Stimulated activated CD8-positive, alpha-beta memory T cell treated with anti-CD3 and anti-CD28 coated beads, Interleukin-4, amount 100 ng/mL, for 4 hours (primary cell): ENCODE results near the gene MARK1.
"Not testable (repeated sequence)": the region's sequence is repeated elsewhere in the genome, so short reads cannot be mapped to it uniquely, and the experiment has no call there.

Experiments used
- DNase-seq, 2 donors: peaks; one replicate each; pipeline ENCODE4 v3.0.0-alpha.2; 2020; ENCODE audit warnings: low read depth in 2 of 2, low spot score in 1 of 2

The MARK1 gene

DNA sequence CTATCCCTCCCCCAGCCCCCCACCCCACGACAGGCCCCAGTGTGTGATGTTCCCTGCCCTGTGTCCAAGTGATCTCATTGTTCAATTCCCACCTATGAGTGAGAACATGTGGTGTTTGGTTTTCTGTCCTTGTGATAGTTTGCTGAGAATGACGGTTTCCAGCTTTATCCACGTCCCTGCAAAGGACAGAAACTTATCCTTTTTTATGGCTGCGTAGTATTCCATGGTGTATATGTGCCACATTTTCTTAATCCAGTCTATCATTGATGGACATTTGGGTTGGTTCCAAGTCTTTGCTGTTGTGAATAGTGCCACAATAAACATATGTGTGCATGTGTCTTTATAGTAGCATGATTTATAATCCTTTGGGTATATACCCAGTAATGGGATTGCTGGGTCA, 77.7 kb downstream of the MARK1 start:
- not testable (repeated sequence) for DNase-seq

DNA sequence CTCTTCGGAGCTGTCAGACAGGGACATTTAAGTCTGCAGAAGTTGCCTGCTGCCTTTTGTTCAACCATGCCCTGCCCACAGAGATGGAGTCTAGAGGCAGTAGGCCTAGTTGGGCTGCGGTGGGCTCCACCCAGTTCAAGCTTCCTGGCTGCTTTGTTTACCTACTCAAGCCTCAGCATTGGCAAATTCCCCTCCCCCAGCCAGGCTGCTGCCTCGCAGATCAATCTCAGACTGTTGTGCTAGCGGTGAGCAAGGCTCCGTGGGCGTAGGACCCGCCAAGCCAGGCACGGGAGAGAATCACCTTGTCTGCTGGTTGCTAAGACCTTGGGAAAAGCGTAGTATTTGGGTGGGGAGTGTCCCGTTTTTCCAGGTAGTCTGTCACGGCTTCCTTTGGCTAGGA, 83.2 kb downstream of the MARK1 start:
- not testable (repeated sequence) for DNase-seq

- DNase-seq: no peak
These were observed 88.9 kb downstream of the MARK1 start for GRCh38 chr1:220616836-220617235.

- no peak for DNase-seq
These were observed 100.5 kb downstream of the MARK1 start for GRCh38 chr1:220628431-220628830.

DNA sequence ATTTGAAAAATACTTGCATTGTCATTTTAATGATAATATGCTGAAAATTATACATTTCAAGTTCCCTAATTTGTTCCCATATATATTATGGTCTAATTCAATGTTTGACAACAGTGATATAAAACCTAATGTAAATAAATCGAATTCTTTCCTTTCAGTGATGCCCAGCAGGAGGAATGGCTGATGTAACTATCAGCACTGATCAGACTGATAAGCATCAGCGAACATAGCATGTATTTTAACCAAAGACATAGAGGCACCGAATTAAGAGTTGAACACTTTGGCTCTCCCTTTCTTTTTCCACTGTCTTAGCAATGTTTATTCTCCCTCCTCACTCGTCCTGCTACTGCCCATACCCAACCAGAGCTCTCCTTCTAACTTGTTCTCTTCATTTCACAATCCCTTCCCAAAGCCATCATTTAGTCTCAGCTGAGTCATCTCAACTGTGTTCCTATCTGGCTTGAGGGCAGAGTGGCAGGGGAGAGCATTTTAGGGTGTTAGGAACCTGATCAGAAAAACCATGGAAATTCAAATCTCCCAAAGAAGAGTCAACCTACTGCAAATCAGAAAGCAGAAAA, 103.4 kb downstream of the MARK1 start:
- DNase-seq: no peak

- DNase-seq: no peak
These were observed 109.8 kb downstream of the MARK1 start for GRCh38 chr1:220637759-220638158.

DNA sequence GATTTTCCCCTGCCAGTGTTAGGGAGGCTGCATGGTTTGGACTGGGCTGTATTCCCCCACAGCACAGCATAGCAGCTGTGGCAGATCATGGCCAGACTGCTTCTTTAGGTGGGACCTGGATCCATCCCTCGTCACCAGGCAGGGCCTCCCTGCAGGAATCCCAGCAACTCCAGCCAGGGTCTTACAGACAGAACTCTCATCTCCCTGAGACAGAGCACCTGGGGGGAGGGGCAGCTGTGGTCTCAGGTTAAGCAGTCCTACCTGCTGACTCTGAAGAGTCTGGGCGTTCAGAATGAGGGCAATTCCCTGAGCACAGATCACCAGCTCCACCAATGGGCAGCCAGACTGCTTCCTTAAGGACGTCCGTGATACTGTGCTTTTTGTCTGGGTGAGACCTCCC, 114.3 kb downstream of the MARK1 start:
- DNase-seq: no peak

DNA sequence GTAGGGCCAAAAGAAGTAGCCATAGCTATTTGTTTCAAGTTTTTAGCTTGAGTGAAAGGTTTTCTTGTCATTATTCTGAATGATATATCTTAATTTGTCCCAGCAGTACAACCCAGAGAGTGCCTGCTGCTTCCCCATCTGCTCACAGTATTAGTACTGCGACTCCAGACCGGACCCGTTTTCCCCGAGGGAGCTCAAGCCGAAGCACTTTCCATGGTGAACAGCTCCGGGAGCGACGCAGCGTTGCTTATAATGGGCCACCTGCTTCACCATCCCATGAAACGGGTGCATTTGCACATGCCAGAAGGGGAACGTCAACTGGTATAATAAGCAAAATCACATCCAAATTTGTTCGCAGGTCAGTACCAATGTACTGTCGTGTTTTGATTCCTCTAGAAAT, 125.1 kb downstream of the MARK1 start:
- DNase-seq: no peak

- no peak for DNase-seq
These were observed 127.6 kb downstream of the MARK1 start for GRCh38 chr1:220655509-220655908.

GRCh38 chr1:220655961-220656740, 128.2 kb downstream of the MARK1 start:
- no peak for DNase-seq

DNA sequence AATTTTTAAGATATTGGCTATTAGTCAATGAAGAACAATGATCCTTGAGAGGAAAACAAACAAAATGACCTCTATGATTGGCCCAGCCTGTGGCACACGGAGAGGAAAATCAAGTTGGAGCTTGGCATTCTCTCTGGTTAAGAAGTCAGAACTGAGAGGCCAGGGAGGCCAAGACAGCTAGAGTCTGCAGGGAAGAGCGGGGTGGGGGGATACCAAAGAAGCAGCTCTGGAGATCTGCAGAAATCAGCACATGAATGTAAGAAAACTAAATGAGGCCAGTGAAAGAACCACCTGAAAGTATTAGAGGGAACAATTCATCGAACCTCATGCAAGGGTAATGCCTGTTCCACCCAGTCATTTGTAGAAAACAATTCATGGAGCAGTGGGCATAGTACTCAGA, 138.4 kb downstream of the MARK1 start:
- DNase-seq: no peak

DNA sequence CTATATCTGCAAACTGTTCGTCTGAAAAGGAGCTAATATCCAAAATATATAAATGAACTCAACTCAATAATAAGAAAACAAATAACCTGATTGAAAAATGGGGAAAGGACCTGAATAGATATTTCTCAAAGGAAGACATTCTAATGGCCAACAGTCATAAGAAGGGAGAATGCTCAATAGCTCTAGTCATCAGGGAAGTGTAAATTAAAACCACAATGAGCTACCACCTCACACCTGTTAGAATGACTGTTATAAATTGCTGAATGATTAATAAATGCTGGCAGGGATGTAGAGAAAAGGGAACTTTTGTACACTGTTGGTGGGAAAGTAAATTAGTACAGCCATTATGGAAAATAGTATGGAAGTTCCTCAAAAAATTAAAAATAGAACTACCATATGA, 141.1 kb downstream of the MARK1 start:
- DNase-seq: no peak

GRCh38 chr1:220670365-220670764, 142.4 kb downstream of the MARK1 start:
- DNase-seq: no peak

- DNase-seq: no peak
These were observed 146.0 kb downstream of the MARK1 start for GRCh38 chr1:220673921-220674320.

- DNase-seq: no peak
These were observed 149.3 kb downstream of the MARK1 start for GRCh38 chr1:220677251-220677650.

DNA sequence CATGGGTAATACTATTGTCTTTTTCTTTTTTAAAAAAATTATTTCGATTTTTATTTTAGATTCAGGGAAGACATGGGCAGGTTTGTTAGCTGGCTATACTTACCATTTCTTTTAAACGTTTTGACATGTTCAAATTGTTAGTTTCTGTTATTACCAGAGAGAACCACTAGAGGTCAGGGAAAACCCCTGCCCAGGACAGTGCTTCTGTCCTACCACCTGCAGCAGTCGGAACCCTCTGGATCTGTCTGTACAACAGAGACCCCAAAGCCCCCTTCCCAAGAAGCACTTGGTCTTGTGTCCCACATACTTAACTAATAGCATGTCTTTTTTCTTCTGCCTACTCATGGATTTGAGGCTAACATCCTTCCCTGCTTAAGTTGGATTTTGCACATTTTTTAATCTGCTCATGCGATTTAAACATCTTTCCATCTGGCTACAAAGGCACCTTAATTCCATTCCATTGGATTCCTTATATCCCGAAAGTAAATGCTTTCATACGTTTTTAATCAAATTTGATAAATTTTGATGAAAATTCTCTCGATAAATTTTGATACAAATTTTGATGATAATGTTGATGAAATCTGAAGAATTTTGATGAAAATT, 152.2 kb downstream of the MARK1 start:
- DNase-seq: no peak

DNA sequence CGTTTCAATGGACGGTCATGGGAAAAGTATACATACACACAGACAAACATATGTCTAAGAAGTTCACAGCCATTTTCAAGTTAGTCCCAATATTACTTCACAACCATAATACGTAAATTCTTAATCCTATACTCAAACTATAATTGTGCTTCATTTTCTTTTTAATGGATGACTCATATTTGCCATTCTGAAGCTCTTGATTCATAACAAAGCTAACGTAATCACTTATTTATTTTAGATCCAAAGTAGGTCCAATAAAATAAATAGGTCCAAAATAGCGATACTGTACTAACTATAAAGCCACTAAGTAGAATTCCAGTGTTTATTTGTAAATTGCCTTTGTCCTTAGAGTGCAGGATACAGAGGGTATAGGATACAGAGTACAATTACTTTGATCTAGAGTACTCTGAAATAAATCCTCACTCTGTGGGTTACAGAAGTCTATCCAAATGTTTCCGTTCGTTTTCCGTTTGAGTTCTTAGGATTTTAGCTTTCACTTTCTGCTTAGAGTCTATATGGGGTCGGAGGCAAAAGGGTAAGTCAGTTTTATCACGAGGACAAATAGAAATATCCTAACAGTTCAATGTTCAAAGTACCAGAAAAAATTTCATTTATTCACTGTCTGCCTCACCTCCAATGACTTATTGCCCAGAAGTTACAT, 153.4 kb downstream of the MARK1 start:
- no peak for DNase-seq

DNA sequence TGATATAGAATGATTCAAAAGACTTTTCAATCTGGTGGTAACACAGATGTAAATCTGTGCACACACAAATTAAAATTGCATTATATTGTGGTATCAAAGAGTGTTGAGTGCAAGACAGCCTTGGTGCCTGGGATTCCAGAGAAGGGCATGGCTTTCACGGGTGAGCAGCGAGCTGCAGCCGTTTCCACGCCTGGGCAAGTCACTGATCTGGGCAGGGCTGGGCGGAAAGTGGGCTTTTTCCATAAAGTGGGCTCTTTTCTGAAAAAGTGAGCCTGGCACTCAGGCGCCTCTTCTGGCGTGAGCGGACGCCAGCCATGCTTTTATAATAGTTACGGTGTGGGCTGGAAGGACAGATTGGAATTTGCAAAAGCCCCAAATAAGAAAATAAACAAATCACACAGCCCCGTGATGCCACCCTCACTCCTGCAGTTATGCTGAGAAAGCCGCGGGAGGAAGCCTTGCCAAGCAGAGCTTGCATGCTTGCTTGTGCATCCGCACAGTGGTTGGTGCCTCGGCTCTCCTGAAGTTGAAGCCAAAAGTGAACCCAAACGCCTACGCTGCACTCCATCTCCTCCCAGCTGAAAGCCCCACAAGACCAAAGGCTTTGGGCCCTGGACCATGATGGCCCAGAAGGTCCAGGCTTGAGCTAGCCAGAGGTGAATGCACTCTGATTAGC, 155.1 kb downstream of the MARK1 start:
- DNase-seq: no peak

DNA sequence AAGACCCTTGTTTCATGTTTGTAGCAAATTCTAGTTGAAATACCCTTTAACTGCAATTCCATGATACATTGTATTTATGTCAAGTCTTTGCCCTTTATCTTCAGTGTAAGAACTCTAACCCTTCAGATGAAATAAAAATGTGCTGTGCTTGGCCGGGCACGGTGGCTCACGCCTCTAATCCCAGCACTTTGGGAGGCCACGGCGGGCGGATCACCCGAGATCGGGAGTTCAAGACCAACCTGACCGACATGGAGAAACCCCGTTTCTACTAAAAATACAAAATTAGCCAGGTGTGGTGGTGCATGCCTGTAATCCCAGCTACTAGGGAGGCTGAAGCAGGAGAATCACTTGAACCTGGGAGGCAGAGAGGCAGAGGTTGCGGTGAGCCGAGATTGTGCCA, 155.8 kb downstream of the MARK1 start:
- not testable (repeated sequence) for DNase-seq

- DNase-seq: no peak
These were observed 157.0 kb downstream of the MARK1 start for GRCh38 chr1:220684890-220685289.

DNA sequence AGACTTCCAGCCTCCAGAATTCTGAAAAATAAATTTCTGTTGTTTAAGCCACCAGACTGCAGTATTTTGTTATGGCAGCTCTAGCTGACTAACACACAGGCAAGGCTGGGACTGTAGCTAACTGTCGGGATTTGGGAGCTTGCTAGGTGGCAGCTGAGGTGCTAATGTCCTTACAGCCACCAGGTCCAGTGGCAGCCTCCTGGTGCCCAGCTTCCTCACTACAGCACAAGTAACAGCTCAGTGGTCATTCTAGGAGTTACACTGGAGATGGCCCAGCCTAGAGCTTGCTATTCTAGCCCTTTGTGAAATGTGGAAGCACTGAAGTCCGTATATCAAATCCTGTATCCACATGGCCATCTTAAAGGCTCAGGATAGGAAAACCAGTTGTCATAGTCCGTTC, 157.9 kb downstream of the MARK1 start:
- DNase-seq: no peak

DNA sequence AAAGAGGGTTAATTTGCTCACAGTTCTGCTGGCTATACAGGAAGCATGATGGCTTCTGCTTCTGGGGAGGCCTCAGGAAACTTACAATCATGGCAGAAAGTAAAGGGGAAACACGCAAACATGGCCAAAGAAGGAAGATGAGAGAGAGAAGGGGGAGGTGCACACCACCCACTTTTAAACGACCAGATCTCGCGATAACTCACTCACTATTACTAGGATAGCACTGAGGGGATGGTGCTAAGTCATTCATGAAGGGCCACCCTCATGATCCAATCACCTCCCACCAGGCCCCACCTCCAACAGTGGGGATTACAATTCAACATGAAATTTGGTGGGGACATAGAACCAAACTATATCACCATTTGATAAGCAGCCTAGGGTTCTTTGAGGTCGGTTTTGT, 159.9 kb downstream of the MARK1 start:
- DNase-seq: no peak
